ENCODE results near the gene CMSS1. TPM values are rescaled to one million over a fixed set of nuclear protein-coding genes. Genes with fewer than 3 reads are reported as not detected.

CMSS1 gene
- total and polyA plus RNA-seq, 2 of the 13 experiments (the other 11 are each of a cell fraction or from before 2014, with no cell fraction given), result 6.4 to 48.7 TPM

DNA sequence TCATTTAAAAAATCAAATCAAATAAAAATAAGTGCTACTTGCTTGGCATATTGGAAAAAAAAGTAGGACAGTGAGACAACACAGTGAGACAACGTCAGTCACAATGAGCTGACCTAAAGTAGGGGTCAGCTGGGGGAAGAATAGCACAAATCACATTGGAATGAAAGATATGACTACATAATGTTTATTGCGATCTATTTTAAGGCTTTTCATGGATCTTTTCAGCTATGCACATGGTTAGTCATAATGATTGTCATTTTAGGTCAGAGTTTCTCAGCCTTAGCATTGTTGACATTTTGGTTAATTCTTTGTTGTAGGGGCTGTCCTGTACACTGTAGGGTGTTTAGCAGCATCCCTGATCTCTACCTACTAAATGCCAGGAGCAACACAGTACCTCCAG, 44.5 kb downstream of the CMSS1 start:
- peaks cover 18 to 68% of the 10 kb centered on the region in 2 experiments for H3K36me3 ChIP-seq (replicated peaks in 1 of 2; ENCODE audit: control insufficient read depth in 1 of 2, insufficient read depth in 2 of 2, low read length in 2 of 2)
- TF ChIP-seq TSC22D2 (CRISPR knock-in tag; IDR thresholded peaks at IDR 0.05; ENCODE audit: borderline replicate concordance), result no peak
- no peak for TF ChIP-seq KDM5B (CRISPR knock-in tag; IDR thresholded peaks at IDR 0.05; ENCODE audit: borderline replicate concordance)
- TF ChIP-seq ZNF672 (CRISPR knock-in tag; IDR thresholded peaks at IDR 0.05), result no peak
- no peak for TF ChIP-seq ZNF317 (CRISPR knock-in tag; IDR thresholded peaks at IDR 0.05)
- no peak for TF ChIP-seq MLXIP (CRISPR knock-in tag; IDR thresholded peaks at IDR 0.05; ENCODE audit: borderline replicate concordance)
- no peak for TF ChIP-seq ELF3 (CRISPR knock-in tag; IDR thresholded peaks at IDR 0.05)
- TF ChIP-seq PAX8 (CRISPR knock-in tag; IDR thresholded peaks at IDR 0.05; ENCODE audit: borderline replicate concordance), result no peak
- no peak for TF ChIP-seq BCL3 (CRISPR knock-in tag; IDR thresholded peaks at IDR 0.05)
- no peak for TF ChIP-seq RBAK (CRISPR knock-in tag; IDR thresholded peaks at IDR 0.05)
- TF ChIP-seq NCOA1 (CRISPR knock-in tag; IDR thresholded peaks at IDR 0.05), result no peak
- no peak for TF ChIP-seq ZBTB20 (CRISPR knock-in tag; IDR thresholded peaks at IDR 0.05; ENCODE audit: borderline replicate concordance, low read depth)
- TF ChIP-seq, protein P1, sequence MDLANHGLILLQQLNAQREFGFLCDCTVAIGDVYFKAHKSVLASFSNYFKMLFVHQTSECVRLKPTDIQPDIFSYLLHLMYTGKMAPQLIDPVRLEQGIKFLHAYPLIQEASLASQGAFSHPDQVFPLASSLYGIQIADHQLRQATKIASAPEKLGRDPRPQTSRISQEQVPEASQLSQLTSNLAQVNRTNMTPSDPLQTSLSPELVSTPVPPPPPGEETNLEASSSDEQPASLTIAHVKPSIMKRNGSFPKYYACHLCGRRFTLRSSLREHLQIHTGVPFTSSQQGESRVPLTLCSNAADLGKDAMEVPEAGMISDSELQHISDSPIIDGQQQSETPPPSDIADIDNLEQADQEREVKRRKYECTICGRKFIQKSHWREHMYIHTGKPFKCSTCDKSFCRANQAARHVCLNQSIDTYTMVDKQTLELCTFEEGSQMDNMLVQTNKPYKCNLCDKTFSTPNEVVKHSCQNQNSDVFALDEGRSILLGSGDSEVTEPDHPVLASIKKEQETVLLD (CRISPR knock-in tag; IDR thresholded peaks at IDR 0.05; ENCODE audit: low read depth), result no peak
- no peak for TF ChIP-seq KLF15 (CRISPR knock-in tag; IDR thresholded peaks at IDR 0.05; ENCODE audit: borderline replicate concordance)
- TF ChIP-seq ZNF230 (CRISPR knock-in tag; IDR thresholded peaks at IDR 0.05), result no peak
- no peak for TF ChIP-seq ZSCAN25 (CRISPR knock-in tag; IDR thresholded peaks at IDR 0.05)
- no peak for TF ChIP-seq SPEN (CRISPR knock-in tag; IDR thresholded peaks at IDR 0.05; ENCODE audit: low read depth)
- TF ChIP-seq KDM2A (CRISPR knock-in tag; IDR thresholded peaks at IDR 0.05; ENCODE audit: borderline replicate concordance, low read depth), result no peak
- intact Hi-C loops (cut with micrococcal nuclease; ENCODE audit: unreplicated experiment), result no loop called here
- no peak overlapping the region for H2AFZ ChIP-seq (ENCODE audit: low read length)
- H3K4me3 ChIP-seq (replicated peaks in 1 of 3; ENCODE audit: insufficient read depth in 1 of 3, low read depth in 2 of 3, low read length in 3 of 3), result no peak overlapping the region
- H3K9me3 ChIP-seq (ENCODE audit: low read length), result no peaks in the 10 kb centered on the region
- ATAC-seq (no peak), FAIRE-seq (no peak), DNase-seq (ENCODE audit: low spot score) (no peak)
- 0 out of 2 replicates have a peak overlapping the region, but pooled peaks have one; percentile 14 for H3K4me2 ChIP-seq (ENCODE audit: low read depth, low read length)
- POLR2A ChIA-PET, result interaction anchor here (1.5 kb wide), 1 partner anchor 14 kb away, joined by 5 read pairs; no protein-coding TSS in a partner anchor
- 95% methylated on average over 2 of the region's 2 CpGs for WGBS (ENCODE audit: low lambda C conversion rate)
- H3K4me1 ChIP-seq (ENCODE audit: insufficient read depth, low read length), result peaks cover 94% of the 10 kb centered on the region
- peaks cover 95% of the 10 kb centered on the region for H4K20me1 ChIP-seq (ENCODE audit: insufficient read depth, low read length)
- no peak overlapping the region for H3K9ac ChIP-seq (ENCODE audit: insufficient read depth, low read depth, low read length)
- peaks cover 95% of the 10 kb centered on the region for H3K79me2 ChIP-seq (ENCODE audit: insufficient read depth, low read length)
- no TSS peak for BruUV-seq (replicated peaks)
- in situ Hi-C loops (cut with HindIII; ENCODE audit: extremely low pct_ligation_motif_present, low pct_unique_long_range_greater_than_20kb), result no loop called here
- CTCF ChIA-PET (ENCODE audit: low intra/inter-chr PET ratio, low total read pairs), result no interaction called here
- H3K27ac ChIP-seq (ENCODE audit: extremely low read length, insufficient read depth, low read length), result no peak overlapping the region
- H3K27me3 ChIP-seq (ENCODE audit: control insufficient read depth in 1 of 2, insufficient read depth in 2 of 2, low read length in 2 of 2), result no peaks in the 10 kb centered on the region

Data from HepG2 (cell line).